H9 (cell line): Measurements from ENCODE around the gene NUP85. TPM values are rescaled to one million over a fixed set of nuclear protein-coding genes. Genes with fewer than 3 reads are reported as not detected.

ENCODE experiments used
- DNase-seq: peaks from one replicate; pipeline ENCODE4 v3.0.0-alpha.2; 2017
- H2AFZ ChIP-seq: one replicate; pipeline ENCODE4 v1.6.1; 2013; ENCODE audit warnings: mild to moderate bottlenecking, low read length, control low read depth, moderate library complexity
- H2AK5ac ChIP-seq: 2 replicates; pipeline ENCODE4 v1.6.1; 2013; ENCODE audit warnings: low read length, control low read depth, mixed read lengths; ENCODE audit not compliant: insufficient read length
- H2BK120ac ChIP-seq: one replicate; pipeline ENCODE4 v1.6.1; 2013; ENCODE audit warnings: low read depth, mild to moderate bottlenecking, low read length, control low read depth, inconsistent platforms; ENCODE audit not compliant: poor library complexity, severe bottlenecking
- H2BK12ac ChIP-seq: 2 replicates; pipeline ENCODE4 v1.6.1; 2013; ENCODE audit warnings: low read length, control low read depth, mixed read lengths, low read depth; ENCODE audit not compliant: insufficient read length
- H2BK15ac ChIP-seq: 2 replicates; pipeline ENCODE4 v1.6.1; 2013; ENCODE audit warnings: low read depth, low read length, control low read depth
- H2BK20ac ChIP-seq: one replicate; pipeline ENCODE4 v1.6.1; 2013; ENCODE audit warnings: low read depth, mild to moderate bottlenecking, low read length, control low read depth, inconsistent platforms; ENCODE audit not compliant: poor library complexity, severe bottlenecking
- H2BK5ac ChIP-seq: 2 replicates; pipeline ENCODE4 v1.6.1; 2013; ENCODE audit warnings: low read length, control low read depth, mixed read lengths; ENCODE audit not compliant: insufficient read length
- H3K14ac ChIP-seq: 2 replicates; pipeline ENCODE4 v1.6.1; 2013; ENCODE audit warnings: low read length, control low read depth; ENCODE audit not compliant: insufficient read depth
- H3K18ac ChIP-seq: 2 replicates; pipeline ENCODE4 v1.6.1; 2013; ENCODE audit warnings: low read depth, mild to moderate bottlenecking, mixed read lengths, low read length, control low read depth; ENCODE audit not compliant: insufficient read length
- H3K23ac ChIP-seq: 2 replicates; pipeline ENCODE4 v1.6.1; 2013; ENCODE audit warnings: low read length, control low read depth, mixed read lengths, low read depth; ENCODE audit not compliant: insufficient read length
- H3K23me2 ChIP-seq: 2 replicates; pipeline ENCODE4 v1.6.1; 2013; ENCODE audit warnings: low read depth, mild to moderate bottlenecking, mixed read lengths, low read length, control low read depth; ENCODE audit not compliant: insufficient read length, poor library complexity, severe bottlenecking
- H3K27ac ChIP-seq: 2 replicates; pipeline ENCODE4 v1.5.1; 2013; ENCODE audit warnings: low read length, control low read depth, mixed read lengths, low read depth; ENCODE audit not compliant: insufficient read length
- H3K27me3 ChIP-seq: 2 replicates; pipeline ENCODE4 v1.6.1; 2013; ENCODE audit warnings: low read length, control low read depth, inconsistent platforms; ENCODE audit not compliant: insufficient read depth
- H3K4ac ChIP-seq: 2 replicates; pipeline ENCODE4 v1.6.1; 2013; ENCODE audit warnings: low read depth, mild to moderate bottlenecking, control low read depth, inconsistent platforms, low read length, moderate library complexity
- H3K4me1 ChIP-seq: 2 replicates; pipeline ENCODE4 v1.6.1; 2013; ENCODE audit warnings: low read length, control low read depth, inconsistent platforms; ENCODE audit not compliant: insufficient read depth
- H3K4me2 ChIP-seq: 2 replicates; pipeline ENCODE4 v1.6.1; 2013; ENCODE audit warnings: low read length, control low read depth, mixed read lengths; ENCODE audit not compliant: insufficient read length, insufficient read depth
- H3K56ac ChIP-seq: 2 replicates; pipeline ENCODE4 v1.6.1; 2013; ENCODE audit warnings: low read depth, mild to moderate bottlenecking, mixed read lengths, low read length, control low read depth; ENCODE audit not compliant: insufficient read length
- H3K79me1 ChIP-seq: 2 replicates; pipeline ENCODE4 v1.6.1; 2013; ENCODE audit warnings: low read depth, mild to moderate bottlenecking, moderate library complexity, low read length, control low read depth, inconsistent platforms; ENCODE audit not compliant: insufficient read depth, poor library complexity, severe bottlenecking
- H3K79me2 ChIP-seq: 2 replicates; pipeline ENCODE4 v1.6.1; 2013; ENCODE audit warnings: low read length, control low read depth, inconsistent platforms; ENCODE audit not compliant: insufficient read depth
- H3K9ac ChIP-seq: 2 replicates; pipeline ENCODE4 v1.6.1; 2013; ENCODE audit warnings: low read length, control low read depth, mixed read lengths; ENCODE audit not compliant: insufficient read length; ENCODE audit errors: extremely low read depth
- H3K9me3 ChIP-seq: one replicate; pipeline ENCODE4 v1.6.1; 2013; ENCODE audit warnings: low read depth, low read length, inconsistent platforms; ENCODE audit not compliant: control insufficient read depth
- H3T11ph ChIP-seq: one replicate; pipeline ENCODE4 v1.6.1; 2013; ENCODE audit warnings: mild to moderate bottlenecking, low read length, control low read depth, inconsistent platforms
- H4K20me1 ChIP-seq: one replicate; pipeline ENCODE4 v1.6.1; 2013; ENCODE audit not compliant: control insufficient read depth, insufficient read length, insufficient read depth
- H4K5ac ChIP-seq: 2 replicates; pipeline ENCODE4 v1.6.1; 2013; ENCODE audit warnings: low read depth, mild to moderate bottlenecking, mixed read lengths, low read length, control low read depth; ENCODE audit not compliant: insufficient read length
- H4K8ac ChIP-seq: replicated peaks from 2 replicates; pipeline ENCODE4 v1.6.1; 2013; ENCODE audit warnings: low read length, control low read depth, mixed read lengths, low read depth; ENCODE audit not compliant: insufficient read length
- H4K91ac ChIP-seq: 2 replicates; pipeline ENCODE4 v1.6.1; 2013; ENCODE audit warnings: low read depth, mild to moderate bottlenecking, moderate library complexity, mixed read lengths, low read length, control low read depth; ENCODE audit not compliant: insufficient read length
- H3K27ac Mint-ChIP-seq, 3 experiments: 2 replicates in 2 of 3; 3 replicates in 1 of 3; pipeline ENCODE4 v1.8.0; 2020 to 2021; ENCODE audit warnings: mixed read lengths in 3 of 3, mild to moderate bottlenecking in 1 of 3, moderate library complexity in 1 of 3
- H3K27me3 Mint-ChIP-seq: 2 replicates; pipeline ENCODE4 v1.8.0; 2021; ENCODE audit warnings: low read depth, mild to moderate bottlenecking, moderate library complexity, mixed read lengths
- H3K36me3 Mint-ChIP-seq, 3 experiments: 2 replicates in 2 of 3; 3 replicates in 1 of 3; pipeline ENCODE4 v1.8.0; 2020 to 2021; ENCODE audit warnings: low read depth in 3 of 3, mixed read lengths in 3 of 3; ENCODE audit not compliant: insufficient read depth in 1 of 3
- H3K4me1 Mint-ChIP-seq, 2 experiments: 2 replicates each; pipeline ENCODE4 v1.8.0; 2020; ENCODE audit warnings: mixed read lengths in 2 of 2
- H3K4me3 Mint-ChIP-seq, 2 experiments: 2 replicates in 1 of 2; 3 replicates in 1 of 2; pipeline ENCODE4 v1.8.0; 2020 to 2021; ENCODE audit warnings: mild to moderate bottlenecking in 2 of 2, mixed read lengths in 2 of 2, moderate library complexity in 1 of 2
- H3K9me3 Mint-ChIP-seq, 2 experiments: 2 replicates in 1 of 2; 3 replicates in 1 of 2; pipeline ENCODE4 v1.8.0; 2020; ENCODE audit warnings: mild to moderate bottlenecking in 2 of 2, mixed read lengths in 2 of 2, moderate library complexity in 1 of 2
- CTCF ChIP-seq: fragments of 200-600 bp; sonication (generic); conservative IDR thresholded peaks from 3 replicates; pipeline ENCODE4 v1.8.0; 2021; ENCODE audit warnings: antibody characterized with exemption, mild to moderate bottlenecking
- WGBS: extraction: QIAGEN DNeasy Blood & Tissue Kit; methylation state at CpG from one replicate; pipeline ENCODE4 v1.1.7; 2013; ENCODE audit warnings: missing lambda C conversion rate, low lambda C conversion rate, mixed read lengths; ENCODE audit not compliant: insufficient read length; ENCODE audit errors: extremely low coverage; 5-methylcytosine and 5-hydroxymethylcytosine counted together
- total RNA-seq: library from RNA; stranded (reverse); gene quantifications from 2 replicates; pipeline ENCODE4 v1.2.1, GENCODE V29; 2021

Gene NUP85
- total RNA-seq, 1 experiment from 2014 or later, result 145 TPM

GRCh38 chr17:75266316-75267152 lies 61.1 kb downstream of the NUP85 start:
- TF ChIP-seq CTCF, result no peak
- H3K14ac ChIP-seq, result no peak overlapping the region
- no peak for DNase-seq
- peaks cover 2% of the 10 kb centered on the region; the same call in 1 of the 2 replicates for H3K79me2 ChIP-seq
- WGBS, result no CpG with 5 or more reads among the region's 13 CpGs
- H3K4me1 Mint-ChIP-seq, result peaks cover 21 to 27% of the 10 kb centered on the region in 2 experiments
- H4K5ac ChIP-seq, result no peak overlapping the region
- H3K9ac ChIP-seq, result no peak overlapping the region
- no peak overlapping the region for H2BK15ac ChIP-seq
- no peaks in the 10 kb centered on the region for H3K27me3 ChIP-seq
- no peaks in the 10 kb centered on the region for H4K20me1 ChIP-seq
- no peak overlapping the region for H2BK5ac ChIP-seq
- no peaks in the 10 kb centered on the region for H3K9me3 ChIP-seq
- H3K18ac ChIP-seq, result no peak overlapping the region
- H3K23me2 ChIP-seq, result peaks cover 18% of the 10 kb centered on the region
- H4K91ac ChIP-seq, result no peak overlapping the region
- no peak overlapping the region for H3K27ac ChIP-seq
- no peaks in the 10 kb centered on the region; the same call in 1 of the 2 replicates for H3K27me3 Mint-ChIP-seq
- H3K4ac ChIP-seq, result no peak overlapping the region
- H2AK5ac ChIP-seq, result no peak overlapping the region
- no peaks in the 10 kb centered on the region for H3K4me1 ChIP-seq
- H3T11ph ChIP-seq, result no peak overlapping the region
- H3K79me1 ChIP-seq, result no peaks in the 10 kb centered on the region
- H3K9me3 Mint-ChIP-seq, result no peaks in the 10 kb centered on the region
- no peak overlapping the region for H2AFZ ChIP-seq
- no peak overlapping the region for H3K4me2 ChIP-seq
- H3K27ac Mint-ChIP-seq, result peak overlapping the region in 1 of 3 experiments; percentile 85; a peak in 2 of 7 replicates
- no peak overlapping the region for H3K56ac ChIP-seq
- H3K4me3 Mint-ChIP-seq, result no peak overlapping the region
- H2BK20ac ChIP-seq, result no peak overlapping the region
- H2BK12ac ChIP-seq, result no peak overlapping the region
- H2BK120ac ChIP-seq, result no peak overlapping the region
- H3K23ac ChIP-seq, result no peak overlapping the region
- H3K36me3 Mint-ChIP-seq, result peaks cover 8 to 50% (median 50%) of the 10 kb centered on the region in 3 experiments; a peak in 6 of 7 replicates
- no peak overlapping the region for H4K8ac ChIP-seq
